AG04449 (cell line): ENCODE data around the gene BCL11A.

ENCODE experiments used
- CTCF ChIA-PET: fragments of 350-600 bp; formaldehyde crosslinking; extraction: SDS; loops from one replicate; lab custom pipeline; 2021; ENCODE audit warnings: antibody characterized with exemption; lab: Yijun Ruan, JAX
- POLR2A ChIA-PET: fragments of 400-600, 350-600 bp; formaldehyde crosslinking; extraction: SDS; loops from one replicate; lab custom pipeline; 2020; ENCODE audit warnings: antibody characterized with exemption, inconsistent platforms; lab: Yijun Ruan, JAX
- DNase-seq: peaks from one replicate; pipeline ENCODE4 v3.0.0-alpha.2; 2010; ENCODE audit warnings: low read depth, low spot score
- H3K4me3 ChIP-seq: 2 replicates; pipeline ENCODE4 v1.5.1; 2011; ENCODE audit warnings: low read depth, mild to moderate bottlenecking, control low read depth, low read length
- CTCF ChIP-seq: IDR thresholded peaks from one replicate; pipeline ENCODE4 v1.5.1; 2011; ENCODE audit warnings: mild to moderate bottlenecking, moderate library complexity, low read length, control low read depth, inconsistent platforms; ENCODE audit not compliant: insufficient read depth; ENCODE audit errors: missing control alignments

BCL11A gene

DNA sequence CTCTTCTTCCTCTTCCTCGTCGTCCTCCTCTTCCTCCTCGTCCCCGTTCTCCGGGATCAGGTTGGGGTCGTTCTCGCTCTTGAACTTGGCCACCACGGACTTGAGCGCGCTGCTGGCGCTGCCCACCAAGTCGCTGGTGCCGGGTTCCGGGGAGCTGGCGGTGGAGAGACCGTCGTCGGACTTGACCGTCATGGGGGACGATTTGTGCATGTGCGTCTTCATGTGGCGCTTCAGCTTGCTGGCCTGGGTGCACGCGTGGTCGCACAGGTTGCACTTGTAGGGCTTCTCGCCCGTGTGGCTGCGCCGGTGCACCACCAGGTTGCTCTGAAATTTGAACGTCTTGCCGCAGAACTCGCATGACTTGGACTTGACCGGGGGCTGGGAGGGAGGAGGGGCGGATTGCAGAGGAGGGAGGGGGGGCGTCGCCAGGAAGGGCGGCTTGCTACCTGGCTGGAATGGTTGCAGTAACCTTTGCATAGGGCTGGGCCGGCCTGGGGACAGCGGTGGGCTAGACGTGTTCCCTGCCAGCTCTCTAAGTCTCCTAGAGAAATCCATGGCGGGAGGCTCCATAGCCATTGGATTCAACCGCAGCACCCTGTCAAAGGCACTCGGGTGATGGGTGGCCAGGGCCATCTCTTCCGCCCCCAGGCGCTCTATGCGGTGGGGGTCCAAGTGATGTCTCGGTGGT is 91.9 kb downstream of the BCL11A start:
- TF ChIP-seq CTCF = no peak
- POLR2A ChIA-PET = no interaction called here
- DNase-seq = no peak
- CTCF ChIA-PET = no interaction called here
- H3K4me3 ChIP-seq = no peak overlapping the region

- no peak for TF ChIP-seq CTCF
- POLR2A ChIA-PET = no interaction called here
These were observed 92.7 kb downstream of the BCL11A start for GRCh38 chr2:60460577-60461420.

DNA sequence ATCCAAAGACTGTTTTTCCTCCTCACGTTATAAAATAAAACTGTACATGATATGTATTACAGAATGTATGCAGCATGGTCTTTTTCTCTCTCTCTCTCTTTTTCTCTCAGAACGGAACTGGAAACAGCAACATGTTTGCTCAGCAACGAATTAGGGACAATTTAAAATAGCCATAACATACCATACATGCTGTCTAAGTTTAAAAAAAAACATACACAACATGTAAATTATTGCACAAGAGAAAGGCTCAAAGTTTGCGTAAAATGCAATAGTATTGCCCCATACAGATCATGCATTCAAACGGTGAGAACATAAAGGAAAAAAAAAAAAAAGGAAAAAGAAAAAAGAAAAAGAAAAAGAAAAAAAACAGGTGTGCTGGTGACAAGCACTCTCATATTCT is 93.6 kb downstream of the BCL11A start:
- no peak overlapping the region for H3K4me3 ChIP-seq
- CTCF ChIA-PET = no interaction called here
- TF ChIP-seq CTCF = no peak
- POLR2A ChIA-PET = no interaction called here
- DNase-seq = no peak

More at GRCh38 chr2:60460577-60461420, 92.7 kb downstream of the BCL11A start:
- CTCF ChIA-PET = no interaction called here
- H3K4me3 ChIP-seq = no peak overlapping the region
- DNase-seq = no peak

- ChIA-PET POLR2A (no interaction called here), CTCF (interaction anchor here (1.3 to 2.4 kb wide), 3 partner anchors 8 to 26 kb away, joined by 3 to 6 read pairs (median 5); no protein-coding TSS in a partner anchor)
- no peak for DNase-seq
- TF ChIP-seq CTCF = no peak
- no peak overlapping the region for H3K4me3 ChIP-seq
These were observed 97.2 kb downstream of the BCL11A start for GRCh38 chr2:60456115-60456770.

- no peak for TF ChIP-seq CTCF
- no peak overlapping the region for H3K4me3 ChIP-seq
- CTCF ChIA-PET = no interaction called here
- POLR2A ChIA-PET = no interaction called here
- DNase-seq = no peak
These were observed 99.6 kb downstream of the BCL11A start for GRCh38 chr2:60453872-60454271.

GRCh38 chr2:60453301-60453700 is 100.2 kb downstream of the BCL11A start:
- no peak overlapping the region for H3K4me3 ChIP-seq
- ChIA-PET POLR2A (no interaction called here), CTCF (no interaction called here)
- DNase-seq = no peak
- TF ChIP-seq CTCF = no peak
